Sigmoid colon (tissue), 7 donors: ENCODE results near the gene CEP164. TPM values are rescaled to one million over a fixed set of nuclear protein-coding genes. Genes with fewer than 3 reads are reported as not detected.
A peak's percentile ranks its signal among the peaks of the same experiment; 100 is the strongest.

ENCODE experiments used
- DNase-seq: peaks from one replicate; pipeline ENCODE4 v3.0.0-alpha.2; 2019
- H3K27ac ChIP-seq, 4 donors: fragments of 200-600 bp; sonication (generic); one replicate each; pipeline ENCODE4 v1.5.1; 2016 to 2019; ENCODE audit warnings: mild to moderate bottlenecking in 1 of 4
- H3K27me3 ChIP-seq, 3 donors: fragments of 200-600 bp; sonication (generic); one replicate each; pipeline ENCODE4 v1.5.1; 2019; ENCODE audit warnings: mild to moderate bottlenecking in 1 of 3
- H3K36me3 ChIP-seq, 4 donors: fragments of 200-600 bp; sonication (generic); one replicate each; pipeline ENCODE4 v1.5.1; 2016 to 2019
- H3K4me1 ChIP-seq, 4 donors: fragments of 200-600 bp; sonication (generic); one replicate each; pipeline ENCODE4 v1.5.1; 2017 to 2019
- H3K4me3 ChIP-seq, 4 donors: fragments of 200-600 bp; sonication (generic); one replicate each; pipeline ENCODE4 v1.5.1; 2017 to 2019; ENCODE audit warnings: mild to moderate bottlenecking in 2 of 4, moderate library complexity in 1 of 4
- H3K9me3 ChIP-seq, 4 donors: fragments of 200-600 bp in 3 of 4; sonication (generic) in 3 of 4; one replicate each; pipeline versions ENCODE4 v1.5.1 to v1.6.1; 2013 to 2019
- CTCF ChIP-seq, 4 experiments: fragments of 450-650 bp in 3 of 4; fragments of 200-600 bp in 1 of 4; IDR thresholded peaks; one replicate each; pipeline ENCODE4 v1.5.1; 2016 to 2019; ENCODE audit warnings: antibody characterized with exemption in 4 of 4, mild to moderate bottlenecking in 3 of 4, moderate library complexity in 2 of 4
- EP300 ChIP-seq, 4 donors: sonication (generic); formaldehyde crosslinking; IDR thresholded peaks; one replicate each; pipeline ENCODE4 v1.6.1; 2017; ENCODE audit warnings: antibody characterized with exemption in 4 of 4
- POLR2A ChIP-seq, 2 donors: fragments of 450-650 bp; IDR thresholded peaks; one replicate each; pipeline ENCODE4 v1.6.1; 2016; ENCODE audit warnings: antibody characterized with exemption in 2 of 2, mild to moderate bottlenecking in 2 of 2, moderate library complexity in 2 of 2
- POLR2AphosphoS5 ChIP-seq, 4 donors: sonication (generic); formaldehyde crosslinking; IDR thresholded peaks; one replicate each; pipeline ENCODE4 v1.6.1; 2017; ENCODE audit warnings: antibody characterized with exemption in 4 of 4
- WGBS, 2 donors: extraction: QIAGEN DNeasy Blood & Tissue Kit; methylation state at CpG; one replicate each; pipeline ENCODE4 v1.1.7; 2013; 5-methylcytosine and 5-hydroxymethylcytosine counted together
- intact Hi-C: fragments of 100-400 bp; cut with DNase I; formaldehyde crosslinking; loops from one replicate; pipeline ENCODE4 v1.15.1; 2023
- polyA plus RNA-seq, 3 donors: library from polyadenylated mRNA; stranded (reverse); fragments of 200-250 nt; gene quantifications; one replicate each; pipeline ENCODE4 v1.2.3, GENCODE V29; 2013
- total RNA-seq, 4 donors: library from RNA; depleted of rRNA; stranded (reverse); fragments of >200 nt; gene quantifications; one replicate each; pipeline ENCODE4 v1.1.0, GENCODE V29; 2016
- donor health status: healthy with polysubstance abuse.
- donor health status: Bipolar disorder and iron deficiency.
- donor health status: healthy.

The CEP164 gene
- total and polyA plus RNA-seq, 7 donors, result 1.8 to 40.4 (median 16.3) TPM

- intact Hi-C loops, result no loop called here
- no peak overlapping the region for H3K27ac ChIP-seq
- peaks cover 0 to 13% (median 10%) of the 10 kb centered on the region in 4 donors for H3K4me1 ChIP-seq
- H3K27me3 ChIP-seq, result peaks cover 0 to 8% (median 0%) of the 10 kb centered on the region in 3 donors
- no peak for DNase-seq
- TF ChIP-seq POLR2AphosphoS5 (IDR thresholded peaks at IDR 0.05), result no peak
- TF ChIP-seq EP300 (IDR thresholded peaks at IDR 0.05), result no peak
- no peak for TF ChIP-seq CTCF (IDR thresholded peaks at IDR 0.05)
- no peak for TF ChIP-seq POLR2A (IDR thresholded peaks at IDR 0.05)
- H3K4me3 ChIP-seq, result peak overlapping the region in 2 of 4 donors; percentile 12 to 23
- peaks cover 0 to 17% (median 0%) of the 10 kb centered on the region in 4 donors for H3K36me3 ChIP-seq
- no peaks in the 10 kb centered on the region for H3K9me3 ChIP-seq
- 62 to 69% methylated on average over 12 of the region's 12 CpGs for WGBS, 2 donors
These were observed 28.0 kb upstream of the CEP164 start for GRCh38 chr11:117299351-117300282.

DNA sequence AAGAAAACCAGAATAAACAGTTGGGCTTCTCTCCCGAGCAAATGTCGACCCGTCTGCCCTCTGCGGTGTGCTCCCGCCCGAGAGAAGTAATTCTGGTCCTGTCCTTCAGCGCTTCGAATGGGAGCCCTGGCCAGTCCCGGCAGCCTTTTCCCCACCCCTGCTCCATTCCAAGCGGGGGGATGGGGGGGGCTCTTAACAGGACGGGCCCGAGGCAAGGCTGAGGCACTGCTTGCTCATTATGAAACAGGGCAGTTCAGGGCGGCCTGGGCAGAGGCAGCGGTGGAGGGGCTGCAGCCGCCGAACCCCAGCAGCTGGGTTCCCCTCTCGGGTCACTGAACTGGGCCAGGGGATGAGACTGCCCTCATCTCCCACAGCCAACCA, 27.4 kb upstream of the CEP164 start:
- Histone ChIP-seq H3K27ac (no peak overlapping the region), H3K27me3 (peaks cover 0 to 8% (median 0%) of the 10 kb centered on the region in 3 donors), H3K4me3 (peak overlapping the region in 2 of 4 donors; percentile 12 to 23), H3K9me3 (no peaks in the 10 kb centered on the region), H3K36me3 (peaks cover 0 to 10% (median 0%) of the 10 kb centered on the region in 4 donors), H3K4me1 (peaks cover 0 to 13% (median 10%) of the 10 kb centered on the region in 4 donors)
- peak; percentile 69 for DNase-seq
- 59 to 60% methylated on average over 17 of the region's 17 CpGs for WGBS, 2 donors
- intact Hi-C loops, result no loop called here
- no peak for TF ChIP-seq CTCF (IDR thresholded peaks at IDR 0.05)
- no peak for TF ChIP-seq POLR2A (IDR thresholded peaks at IDR 0.05)
- TF ChIP-seq POLR2AphosphoS5 (IDR thresholded peaks at IDR 0.05), result no peak
- TF ChIP-seq EP300 (IDR thresholded peaks at IDR 0.05), result no peak

DNA sequence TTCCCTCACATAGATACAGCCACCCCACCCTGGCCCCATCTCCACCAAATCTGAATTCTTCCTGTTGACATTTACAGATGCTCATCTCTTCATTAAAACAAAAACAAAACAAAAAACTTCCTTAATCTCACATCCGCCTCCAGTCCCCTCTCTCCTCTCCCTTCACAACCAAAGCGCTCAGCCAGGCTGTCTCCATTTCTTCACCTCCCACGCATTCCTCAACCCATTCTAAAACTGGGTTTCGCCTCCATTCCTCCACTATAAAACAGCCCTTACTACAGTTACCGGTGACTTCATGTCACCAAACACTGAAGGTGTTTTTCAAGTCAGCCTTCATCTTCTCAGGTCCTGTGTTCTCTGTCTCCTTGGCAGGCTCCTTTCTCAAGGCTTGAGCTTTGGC, 26.9 kb upstream of the CEP164 start:
- Histone ChIP-seq H3K4me3 (peak overlapping the region in 1 of 4 donors; percentile 23), H3K27ac (no peak overlapping the region), H3K27me3 (peaks cover 0 to 8% (median 0%) of the 10 kb centered on the region in 3 donors), H3K9me3 (no peaks in the 10 kb centered on the region), H3K36me3 (peaks cover 0 to 5% (median 0%) of the 10 kb centered on the region in 4 donors), H3K4me1 (peaks cover 0 to 13% (median 10%) of the 10 kb centered on the region in 4 donors)
- intact Hi-C loops, result no loop called here
- 80 to 82% methylated on average over 5 of the region's 5 CpGs for WGBS, 2 donors
- no peak for DNase-seq
- TF ChIP-seq POLR2A (IDR thresholded peaks at IDR 0.05) (no peak), POLR2AphosphoS5 (IDR thresholded peaks at IDR 0.05) (no peak), EP300 (IDR thresholded peaks at IDR 0.05) (no peak), CTCF (IDR thresholded peaks at IDR 0.05) (no peak)

DNA sequence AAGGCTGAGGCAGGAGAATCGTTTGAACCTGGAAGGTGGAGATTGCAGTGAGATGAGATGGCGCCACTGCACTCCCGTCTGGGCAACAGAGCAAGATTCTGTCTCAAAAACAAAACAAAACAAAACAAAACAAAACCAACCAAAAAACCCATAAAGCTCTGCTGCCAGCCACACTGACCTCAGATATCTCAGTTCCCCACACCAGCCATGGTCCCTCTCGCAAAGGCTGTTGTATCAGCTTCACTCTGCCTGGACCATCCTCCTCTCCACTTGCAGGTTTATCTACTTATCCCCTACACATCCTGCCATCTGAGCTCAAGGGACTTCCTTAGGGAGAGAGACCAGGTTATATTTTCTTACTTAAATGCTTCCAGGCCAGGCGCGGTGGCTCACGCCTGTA, 25.4 kb upstream of the CEP164 start:
- intact Hi-C loops, result no loop called here
- H3K27ac ChIP-seq, result no peak overlapping the region
- DNase-seq, result peak; percentile 14
- 82 to 90% methylated on average over 7 of the region's 7 CpGs for WGBS, 2 donors
- H3K9me3 ChIP-seq, result no peaks in the 10 kb centered on the region
- no peak overlapping the region for H3K4me3 ChIP-seq
- H3K4me1 ChIP-seq, result peaks cover 0 to 13% (median 10%) of the 10 kb centered on the region in 4 donors
- peaks cover 0 to 10% (median 0%) of the 10 kb centered on the region in 4 donors for H3K36me3 ChIP-seq
- TF ChIP-seq POLR2AphosphoS5 (IDR thresholded peaks at IDR 0.05) (no peak), EP300 (IDR thresholded peaks at IDR 0.05) (no peak), POLR2A (IDR thresholded peaks at IDR 0.05) (no peak), CTCF (IDR thresholded peaks at IDR 0.05) (no peak)
- H3K27me3 ChIP-seq, result peaks cover 0 to 8% (median 0%) of the 10 kb centered on the region in 3 donors
